ENCODE data around the gene OMA1. TPM values are rescaled to one million over a fixed set of nuclear protein-coding genes. Genes with fewer than 3 reads are reported as not detected.

Gene OMA1
- polyA plus RNA-seq, 1 of the 3 experiments (the other 2 are of a cell fraction): 6.9 TPM

DNA sequence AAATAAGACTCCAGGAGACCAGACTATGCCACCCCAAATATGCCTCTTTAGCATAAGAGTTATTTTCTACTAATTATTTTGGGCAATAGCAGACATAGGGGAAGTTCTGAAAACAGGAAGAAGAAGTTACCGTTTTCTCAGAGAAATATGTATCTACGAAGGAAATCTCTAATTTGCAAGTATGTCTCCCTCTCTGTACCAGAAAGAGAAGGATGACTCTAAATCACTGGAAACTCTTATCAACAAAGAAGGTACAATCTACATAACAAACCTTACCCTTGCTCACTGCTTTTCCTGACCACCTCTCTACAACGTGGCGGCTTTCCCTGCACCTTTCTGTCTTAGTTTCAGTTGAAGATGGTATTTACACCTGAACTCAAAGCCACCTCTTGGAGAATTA, 49.0 kb downstream of the OMA1 start:
- H3K4me2 ChIP-seq: no peak overlapping the region
- CTCF ChIA-PET: no interaction called here
- H3K9ac ChIP-seq: no peak overlapping the region
- DNase-seq: no peak
- WGBS (ENCODE audit: low lambda C conversion rate): 95% methylated on average over 4 of the region's 4 CpGs
- H4K20me1 ChIP-seq (ENCODE audit: insufficient read depth): no peaks in the 10 kb centered on the region
- no peaks in the 10 kb centered on the region for H3K27me3 ChIP-seq (ENCODE audit: insufficient read depth)
- no peaks in the 10 kb centered on the region for H3F3A ChIP-seq (replicated peaks; ENCODE audit: insufficient read depth)
- POLR2A ChIA-PET: no interaction called here
- H3K36me3 ChIP-seq (replicated peaks in 1 of 2; ENCODE audit: control insufficient read depth in 1 of 2, insufficient read depth in 2 of 2, low read length in 1 of 2): peaks cover 3 to 4% of the 10 kb centered on the region in 2 experiments
- no peak for TF ChIP-seq ELF1 (IDR thresholded peaks at IDR 0.05)
- no peak for TF ChIP-seq EZH2phosphoT487 (IDR thresholded peaks at IDR 0.05; ENCODE audit: borderline replicate concordance, low read depth)
- TF ChIP-seq RXRA (IDR thresholded peaks at IDR 0.05; ENCODE audit: borderline replicate concordance, low read depth): no peak
- TF ChIP-seq, protein P1, sequence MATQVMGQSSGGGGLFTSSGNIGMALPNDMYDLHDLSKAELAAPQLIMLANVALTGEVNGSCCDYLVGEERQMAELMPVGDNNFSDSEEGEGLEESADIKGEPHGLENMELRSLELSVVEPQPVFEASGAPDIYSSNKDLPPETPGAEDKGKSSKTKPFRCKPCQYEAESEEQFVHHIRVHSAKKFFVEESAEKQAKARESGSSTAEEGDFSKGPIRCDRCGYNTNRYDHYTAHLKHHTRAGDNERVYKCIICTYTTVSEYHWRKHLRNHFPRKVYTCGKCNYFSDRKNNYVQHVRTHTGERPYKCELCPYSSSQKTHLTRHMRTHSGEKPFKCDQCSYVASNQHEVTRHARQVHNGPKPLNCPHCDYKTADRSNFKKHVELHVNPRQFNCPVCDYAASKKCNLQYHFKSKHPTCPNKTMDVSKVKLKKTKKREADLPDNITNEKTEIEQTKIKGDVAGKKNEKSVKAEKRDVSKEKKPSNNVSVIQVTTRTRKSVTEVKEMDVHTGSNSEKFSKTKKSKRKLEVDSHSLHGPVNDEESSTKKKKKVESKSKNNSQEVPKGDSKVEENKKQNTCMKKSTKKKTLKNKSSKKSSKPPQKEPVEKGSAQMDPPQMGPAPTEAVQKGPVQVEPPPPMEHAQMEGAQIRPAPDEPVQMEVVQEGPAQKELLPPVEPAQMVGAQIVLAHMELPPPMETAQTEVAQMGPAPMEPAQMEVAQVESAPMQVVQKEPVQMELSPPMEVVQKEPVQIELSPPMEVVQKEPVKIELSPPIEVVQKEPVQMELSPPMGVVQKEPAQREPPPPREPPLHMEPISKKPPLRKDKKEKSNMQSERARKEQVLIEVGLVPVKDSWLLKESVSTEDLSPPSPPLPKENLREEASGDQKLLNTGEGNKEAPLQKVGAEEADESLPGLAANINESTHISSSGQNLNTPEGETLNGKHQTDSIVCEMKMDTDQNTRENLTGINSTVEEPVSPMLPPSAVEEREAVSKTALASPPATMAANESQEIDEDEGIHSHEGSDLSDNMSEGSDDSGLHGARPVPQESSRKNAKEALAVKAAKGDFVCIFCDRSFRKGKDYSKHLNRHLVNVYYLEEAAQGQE (IDR thresholded peaks at IDR 0.05; ENCODE audit: low read depth, low read length): no peak
- TF ChIP-seq NRF1 (IDR thresholded peaks at IDR 0.05; ENCODE audit: low read depth, low read length): no peak
- TF ChIP-seq, protein P2, sequence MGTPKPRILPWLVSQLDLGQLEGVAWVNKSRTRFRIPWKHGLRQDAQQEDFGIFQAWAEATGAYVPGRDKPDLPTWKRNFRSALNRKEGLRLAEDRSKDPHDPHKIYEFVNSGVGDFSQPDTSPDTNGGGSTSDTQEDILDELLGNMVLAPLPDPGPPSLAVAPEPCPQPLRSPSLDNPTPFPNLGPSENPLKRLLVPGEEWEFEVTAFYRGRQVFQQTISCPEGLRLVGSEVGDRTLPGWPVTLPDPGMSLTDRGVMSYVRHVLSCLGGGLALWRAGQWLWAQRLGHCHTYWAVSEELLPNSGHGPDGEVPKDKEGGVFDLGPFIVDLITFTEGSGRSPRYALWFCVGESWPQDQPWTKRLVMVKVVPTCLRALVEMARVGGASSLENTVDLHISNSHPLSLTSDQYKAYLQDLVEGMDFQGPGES (IDR thresholded peaks at IDR 0.05; ENCODE audit: low read depth, low read length): no peak
- no peak for TF ChIP-seq TAF1 (IDR thresholded peaks at IDR 0.05; ENCODE audit: borderline replicate concordance, low read depth, low read length)
- no peak for TF ChIP-seq SMC3 (IDR thresholded peaks at IDR 0.05; ENCODE audit: low read depth, low read length)
- no peak overlapping the region for H3K4me3 ChIP-seq (ENCODE audit: low read depth in 2 of 2, low read length in 1 of 2)
- no peaks in the 10 kb centered on the region for H3K9me2 ChIP-seq
- H3K9me3 ChIP-seq: no peaks in the 10 kb centered on the region
- peaks cover 0 to 5% of the 10 kb centered on the region in 2 experiments; a peak in 3 of 4 replicates for H3K4me1 ChIP-seq (ENCODE audit: control insufficient read depth in 1 of 2, insufficient read depth in 2 of 2, low read depth in 1 of 2, low read length in 1 of 2)
- no peak overlapping the region for H2AFZ ChIP-seq (ENCODE audit: low read depth)
- no peak overlapping the region for H3K27ac ChIP-seq (ENCODE audit: low read depth in 2 of 2, low read length in 1 of 2)
- no peaks in the 10 kb centered on the region for H3K79me2 ChIP-seq (ENCODE audit: insufficient read depth)

DNA sequence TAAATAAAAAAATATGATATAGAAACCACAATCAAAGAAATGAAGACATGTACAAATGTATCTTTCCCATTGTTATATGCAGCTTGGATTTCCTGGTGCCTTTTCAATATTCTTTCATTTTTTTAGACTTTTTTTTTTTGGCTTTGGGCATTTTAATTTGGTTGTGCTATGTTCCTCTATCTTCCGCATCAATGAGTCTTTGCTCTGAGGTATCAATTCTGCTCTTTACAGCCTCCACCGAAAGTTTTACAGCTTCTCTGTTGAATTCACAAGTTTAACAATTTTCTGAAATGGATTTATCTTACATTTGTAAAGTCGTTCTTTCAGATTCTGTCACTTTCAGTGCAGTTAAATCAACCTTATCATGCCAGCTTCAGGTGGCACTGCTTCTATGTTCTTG, 50.5 kb downstream of the OMA1 start:
- TF ChIP-seq FOSL2 (IDR thresholded peaks at IDR 0.05; ENCODE audit: borderline replicate concordance, low read depth) (no peak), FOXM1 (IDR thresholded peaks at IDR 0.05; ENCODE audit: low read depth) (no peak), TCF12 (IDR thresholded peaks at IDR 0.05) (no peak), TAF1 (IDR thresholded peaks at IDR 0.05; ENCODE audit: borderline replicate concordance, low read depth, low read length) (no peak), POLR2AphosphoS5 (IDR thresholded peaks at IDR 0.05; ENCODE audit: low read depth, low read length) (no peak), GATA2 (CRISPR knock-in tag; IDR thresholded peaks at IDR 0.05) (no peak), FOXJ3 (CRISPR knock-in tag; IDR thresholded peaks at IDR 0.05) (no peak), SIN3A (IDR thresholded peaks at IDR 0.05; ENCODE audit: borderline replicate concordance, low read depth, low read length) (no peak), ELF1 (IDR thresholded peaks at IDR 0.05) (no peak), MXI1 (IDR thresholded peaks at IDR 0.05; ENCODE audit: low read depth, low read length) (no peak)
- TF ChIP-seq, protein P2 (IDR thresholded peaks at IDR 0.05; ENCODE audit: low read depth, low read length): no peak
- TF ChIP-seq, protein P3, sequence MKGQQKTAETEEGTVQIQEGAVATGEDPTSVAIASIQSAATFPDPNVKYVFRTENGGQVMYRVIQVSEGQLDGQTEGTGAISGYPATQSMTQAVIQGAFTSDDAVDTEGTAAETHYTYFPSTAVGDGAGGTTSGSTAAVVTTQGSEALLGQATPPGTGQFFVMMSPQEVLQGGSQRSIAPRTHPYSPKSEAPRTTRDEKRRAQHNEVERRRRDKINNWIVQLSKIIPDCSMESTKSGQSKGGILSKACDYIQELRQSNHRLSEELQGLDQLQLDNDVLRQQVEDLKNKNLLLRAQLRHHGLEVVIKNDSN (IDR thresholded peaks at IDR 0.05; ENCODE audit: borderline replicate concordance, low read depth): no peak

More for the DNA sequence above, 50.5 kb downstream of the OMA1 start:
- peaks cover 0 to 5% of the 10 kb centered on the region in 2 experiments; a peak in 2 of 4 replicates for H3K4me1 ChIP-seq (ENCODE audit: control insufficient read depth in 1 of 2, insufficient read depth in 2 of 2, low read depth in 1 of 2, low read length in 1 of 2)
- POLR2A ChIA-PET: interaction anchor here (0.6 kb wide), 1 partner anchor 95 kb away, joined by 3 read pairs; no protein-coding TSS in a partner anchor
- 82% methylated on average over 3 of the region's 3 CpGs for WGBS (ENCODE audit: low lambda C conversion rate)
- no peaks in the 10 kb centered on the region for H3K9me3 ChIP-seq
- no peaks in the 10 kb centered on the region for H3F3A ChIP-seq (replicated peaks; ENCODE audit: insufficient read depth)
- H3K27me3 ChIP-seq (ENCODE audit: insufficient read depth): no peaks in the 10 kb centered on the region
- CTCF ChIA-PET: interaction anchor here (0.8 to 1.4 kb wide), 5 partner anchors 9 to 156 kb away, joined by 3 to 9 read pairs (median 4); partner anchors contain the start of gene OMA1
- no peak overlapping the region for H3K9ac ChIP-seq
- no peaks in the 10 kb centered on the region for H4K20me1 ChIP-seq (ENCODE audit: insufficient read depth)
- H3K36me3 ChIP-seq (replicated peaks in 1 of 2; ENCODE audit: control insufficient read depth in 1 of 2, insufficient read depth in 2 of 2, low read length in 1 of 2): peaks cover 2 to 3% of the 10 kb centered on the region in 2 experiments
- H3K4me2 ChIP-seq: no peak overlapping the region
- no peaks in the 10 kb centered on the region for H3K79me2 ChIP-seq (ENCODE audit: insufficient read depth)
- H3K9me2 ChIP-seq: no peaks in the 10 kb centered on the region
- H3K27ac ChIP-seq (ENCODE audit: low read depth in 2 of 2, low read length in 1 of 2): no peak overlapping the region
- H2AFZ ChIP-seq (ENCODE audit: low read depth): no peak overlapping the region
- no peak for DNase-seq
- H3K4me3 ChIP-seq (ENCODE audit: low read depth in 2 of 2, low read length in 1 of 2): no peak overlapping the region
